Measurements from ENCODE around the gene CD151.
A peak's percentile ranks its signal among the peaks of the same experiment; 100 is the strongest.

The CD151 gene

DNA sequence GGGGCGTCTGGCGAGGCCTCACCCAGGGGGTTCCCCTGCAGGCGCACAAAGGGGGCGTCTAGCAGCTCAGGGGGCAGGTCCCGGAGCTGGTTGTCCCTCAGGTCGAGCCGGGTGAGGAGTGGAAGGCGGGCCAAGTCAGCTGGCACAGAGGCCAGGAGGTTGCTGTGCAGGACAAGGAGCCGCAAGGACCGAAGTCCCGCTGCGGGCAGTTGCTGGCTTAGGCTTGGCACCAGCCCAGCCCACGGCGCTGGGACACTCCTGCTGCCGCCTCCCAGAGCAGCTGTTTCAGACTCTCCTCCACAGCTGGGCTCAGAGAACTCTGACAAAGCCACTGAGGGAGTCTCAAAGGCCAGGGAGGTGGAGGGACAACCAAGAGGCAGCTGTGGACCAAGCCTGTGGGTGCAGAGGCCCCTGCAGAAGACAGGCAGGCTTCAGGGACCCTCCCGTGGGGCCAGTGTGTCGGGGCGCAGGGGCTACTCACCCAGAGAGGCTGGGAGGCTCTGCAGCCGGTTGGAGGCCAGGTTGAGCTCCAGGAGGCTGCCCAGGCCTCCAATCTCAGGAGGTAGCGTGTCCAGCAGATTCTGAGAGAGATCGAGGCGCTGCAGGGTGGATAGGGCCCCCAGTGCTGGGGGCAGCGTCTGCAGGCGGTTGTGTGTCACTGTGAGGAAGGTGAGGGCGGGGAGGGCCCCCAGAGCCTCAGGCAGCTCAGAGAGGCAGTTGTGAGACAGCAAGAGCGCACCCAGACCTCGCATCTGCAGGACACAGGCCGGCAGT lies 29.9 kb upstream of the CD151 start:
- no peak overlapping the region for H3K4me3 ChIP-seq (ENCODE audit: control insufficient read depth, low read depth, low read length)
- DNase-seq (ENCODE audit: low read depth), result no peak
- TF ChIP-seq CTCF (conservative IDR thresholded peaks at IDR 0.05; ENCODE audit: control insufficient read depth, insufficient read depth, low read depth, low read length), result no peak

- DNase-seq (ENCODE audit: low read depth), result no peak
- peak overlapping the region; percentile 63 for H3K4me3 ChIP-seq (ENCODE audit: control insufficient read depth, low read depth, low read length)
- TF ChIP-seq CTCF (conservative IDR thresholded peaks at IDR 0.05; ENCODE audit: control insufficient read depth, insufficient read depth, low read depth, low read length), result no peak
Measured at GRCh38 chr11:803467-803742, 29.3 kb upstream of the CD151 start.

DNA sequence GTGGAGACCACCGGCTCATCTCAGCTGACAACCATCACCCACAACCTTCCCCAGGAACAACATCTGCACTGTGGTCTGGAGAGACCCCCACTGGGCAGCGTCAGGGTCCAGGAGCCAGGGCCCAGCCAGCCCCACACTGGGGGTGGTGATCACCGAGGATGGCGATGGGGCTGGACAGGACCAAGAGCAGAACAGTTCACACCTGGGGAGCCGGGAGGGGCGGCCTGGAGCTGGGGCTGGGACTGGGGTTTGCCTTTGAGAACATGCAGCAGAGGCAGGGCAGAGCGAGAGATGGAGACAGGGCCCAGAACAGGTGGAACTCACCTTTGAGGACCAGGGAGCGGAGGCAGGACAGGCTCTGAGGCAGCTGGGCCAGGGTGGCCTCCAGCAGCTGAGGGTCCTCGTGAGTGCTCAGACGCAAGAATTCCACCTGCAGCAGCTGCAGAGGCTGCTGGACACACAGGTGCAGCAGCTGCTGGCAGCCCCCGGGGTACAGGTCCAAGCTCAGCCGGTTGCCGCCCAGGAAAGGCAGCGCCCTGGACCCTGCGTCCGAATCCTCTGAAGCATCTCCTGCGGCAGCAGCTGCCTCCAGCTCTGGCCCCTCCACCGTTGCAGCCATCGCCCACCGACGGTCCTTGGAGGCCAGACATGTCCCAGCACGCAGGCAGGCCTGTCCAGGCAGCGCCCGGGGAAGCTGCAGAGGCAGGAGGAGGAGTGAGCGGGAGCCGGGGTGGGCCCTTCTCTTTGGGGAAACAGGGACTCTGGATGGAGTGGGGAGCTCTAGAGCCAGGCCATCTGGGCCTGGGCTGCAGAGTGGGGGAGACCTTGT lies 28.8 kb upstream of the CD151 start:
- TF ChIP-seq CTCF (conservative IDR thresholded peaks at IDR 0.05; ENCODE audit: control insufficient read depth, insufficient read depth, low read depth, low read length), result no peak
- peak overlapping the region; percentile 63 for H3K4me3 ChIP-seq (ENCODE audit: control insufficient read depth, low read depth, low read length)
- no peak for DNase-seq (ENCODE audit: low read depth)

DNA sequence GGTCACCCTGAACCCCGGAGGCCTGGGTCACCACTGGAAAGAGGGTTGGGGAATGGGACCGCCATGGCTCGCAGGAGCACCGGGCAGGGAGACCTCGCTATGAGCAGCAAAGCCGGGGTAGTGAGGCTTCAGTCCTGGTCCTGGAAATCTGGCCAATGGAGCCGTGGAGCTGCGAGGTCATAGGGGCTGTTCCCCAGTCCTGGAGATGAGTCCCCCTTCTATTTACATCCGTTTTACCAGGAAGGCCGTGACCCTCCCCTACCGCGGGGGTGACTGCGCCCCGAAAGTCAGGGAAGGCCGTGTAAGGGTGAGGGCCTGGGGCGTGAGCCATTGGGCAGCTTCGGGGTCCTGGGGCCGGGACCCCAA lies 28.2 kb upstream of the CD151 start:
- DNase-seq (ENCODE audit: low read depth), result no peak
- no peak for TF ChIP-seq CTCF (conservative IDR thresholded peaks at IDR 0.05; ENCODE audit: control insufficient read depth, insufficient read depth, low read depth, low read length)
- peak overlapping the region; percentile 63 for H3K4me3 ChIP-seq (ENCODE audit: control insufficient read depth, low read depth, low read length)

GRCh38 chr11:808427-809286 lies 24.1 kb upstream of the CD151 start:
- TF ChIP-seq CTCF (conservative IDR thresholded peaks at IDR 0.05; ENCODE audit: control insufficient read depth, insufficient read depth, low read depth, low read length), result no peak
- H3K4me3 ChIP-seq (ENCODE audit: control insufficient read depth, low read depth, low read length), result peak overlapping the region; percentile 92
- DNase-seq (ENCODE audit: low read depth), result peak; percentile 88

- TF ChIP-seq CTCF (conservative IDR thresholded peaks at IDR 0.05; ENCODE audit: control insufficient read depth, insufficient read depth, low read depth, low read length), result no peak
- peak; percentile 95 for DNase-seq (ENCODE audit: low read depth)
Measured at GRCh38 chr11:809287-810039, 23.3 kb upstream of the CD151 start, which contains the start of gene RPLP2. TSS of gene RPLP2 (plus strand) at chr11:809967. CDS start at chr11:810235, 268 bp downstream.

More at GRCh38 chr11:809287-810039, 23.3 kb upstream of the CD151 start, which contains the start of gene RPLP2:
- peak within 1 kb of the TSS; percentile 92 for H3K4me3 ChIP-seq (ENCODE audit: control insufficient read depth, low read depth, low read length)
